ENCODE results near the gene ARHGEF16.

DNA sequence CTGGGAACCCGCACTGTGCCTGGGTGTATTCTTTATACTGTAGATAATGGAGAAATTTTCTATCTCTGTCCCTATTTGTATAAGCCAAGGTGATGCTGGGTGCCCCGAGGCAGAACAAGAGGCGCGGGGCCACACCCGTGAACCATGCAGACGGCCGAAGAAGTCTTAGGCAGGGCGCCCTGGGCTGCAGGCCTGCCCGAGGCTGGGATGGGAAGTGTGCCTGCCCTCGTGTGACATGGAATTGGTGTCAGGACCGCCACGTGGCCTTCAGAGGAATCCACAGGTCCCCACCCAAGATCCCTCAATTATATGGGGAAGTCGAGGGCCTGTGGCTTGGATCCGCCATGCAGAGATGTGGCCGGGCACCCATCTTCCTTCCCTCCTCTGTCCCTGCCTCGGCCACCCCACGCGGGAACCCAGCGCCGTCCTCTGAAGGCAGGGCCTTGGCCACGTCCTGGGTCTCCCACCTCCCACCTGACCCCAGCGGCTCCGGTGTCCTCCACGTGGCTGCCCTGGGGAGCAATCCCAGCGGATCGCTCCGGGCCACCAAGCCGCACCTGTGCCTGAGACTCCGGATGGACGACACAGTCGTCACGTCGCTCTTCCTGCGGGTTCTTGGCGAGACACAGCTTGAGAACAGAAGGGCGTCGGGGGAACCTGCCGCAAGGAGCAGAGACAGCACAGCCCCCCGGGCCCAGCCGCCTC, 19.9 kb upstream of the ARHGEF16 start:
- no peak for TF ChIP-seq YY1 (IDR thresholded peaks at IDR 0.05; ENCODE audit: low read depth)
- TF ChIP-seq, protein P1, sequence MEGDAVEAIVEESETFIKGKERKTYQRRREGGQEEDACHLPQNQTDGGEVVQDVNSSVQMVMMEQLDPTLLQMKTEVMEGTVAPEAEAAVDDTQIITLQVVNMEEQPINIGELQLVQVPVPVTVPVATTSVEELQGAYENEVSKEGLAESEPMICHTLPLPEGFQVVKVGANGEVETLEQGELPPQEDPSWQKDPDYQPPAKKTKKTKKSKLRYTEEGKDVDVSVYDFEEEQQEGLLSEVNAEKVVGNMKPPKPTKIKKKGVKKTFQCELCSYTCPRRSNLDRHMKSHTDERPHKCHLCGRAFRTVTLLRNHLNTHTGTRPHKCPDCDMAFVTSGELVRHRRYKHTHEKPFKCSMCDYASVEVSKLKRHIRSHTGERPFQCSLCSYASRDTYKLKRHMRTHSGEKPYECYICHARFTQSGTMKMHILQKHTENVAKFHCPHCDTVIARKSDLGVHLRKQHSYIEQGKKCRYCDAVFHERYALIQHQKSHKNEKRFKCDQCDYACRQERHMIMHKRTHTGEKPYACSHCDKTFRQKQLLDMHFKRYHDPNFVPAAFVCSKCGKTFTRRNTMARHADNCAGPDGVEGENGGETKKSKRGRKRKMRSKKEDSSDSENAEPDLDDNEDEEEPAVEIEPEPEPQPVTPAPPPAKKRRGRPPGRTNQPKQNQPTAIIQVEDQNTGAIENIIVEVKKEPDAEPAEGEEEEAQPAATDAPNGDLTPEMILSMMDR (IDR thresholded peaks at IDR 0.05) = no peak
- TF ChIP-seq POLR2AphosphoS5 (IDR thresholded peaks at IDR 0.05; ENCODE audit: low read depth, low read length) = no peak
- no peak for TF ChIP-seq SIN3A (IDR thresholded peaks at IDR 0.05; ENCODE audit: borderline replicate concordance, low read depth, low read length)
- TF ChIP-seq EP300 (IDR thresholded peaks at IDR 0.05; ENCODE audit: borderline replicate concordance in 1 of 2, low read depth in 1 of 2, low read length in 1 of 2) = no peak
- no peak for TF ChIP-seq RAD21 (IDR thresholded peaks at IDR 0.05; ENCODE audit: low read length)
- TF ChIP-seq, protein P2, sequence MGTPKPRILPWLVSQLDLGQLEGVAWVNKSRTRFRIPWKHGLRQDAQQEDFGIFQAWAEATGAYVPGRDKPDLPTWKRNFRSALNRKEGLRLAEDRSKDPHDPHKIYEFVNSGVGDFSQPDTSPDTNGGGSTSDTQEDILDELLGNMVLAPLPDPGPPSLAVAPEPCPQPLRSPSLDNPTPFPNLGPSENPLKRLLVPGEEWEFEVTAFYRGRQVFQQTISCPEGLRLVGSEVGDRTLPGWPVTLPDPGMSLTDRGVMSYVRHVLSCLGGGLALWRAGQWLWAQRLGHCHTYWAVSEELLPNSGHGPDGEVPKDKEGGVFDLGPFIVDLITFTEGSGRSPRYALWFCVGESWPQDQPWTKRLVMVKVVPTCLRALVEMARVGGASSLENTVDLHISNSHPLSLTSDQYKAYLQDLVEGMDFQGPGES (IDR thresholded peaks at IDR 0.05; ENCODE audit: low read depth, low read length) = no peak
- no peak for TF ChIP-seq JUND (IDR thresholded peaks at IDR 0.05)
- TF ChIP-seq SMC3 (IDR thresholded peaks at IDR 0.05; ENCODE audit: low read depth, low read length) = no peak
- TF ChIP-seq, protein P3, sequence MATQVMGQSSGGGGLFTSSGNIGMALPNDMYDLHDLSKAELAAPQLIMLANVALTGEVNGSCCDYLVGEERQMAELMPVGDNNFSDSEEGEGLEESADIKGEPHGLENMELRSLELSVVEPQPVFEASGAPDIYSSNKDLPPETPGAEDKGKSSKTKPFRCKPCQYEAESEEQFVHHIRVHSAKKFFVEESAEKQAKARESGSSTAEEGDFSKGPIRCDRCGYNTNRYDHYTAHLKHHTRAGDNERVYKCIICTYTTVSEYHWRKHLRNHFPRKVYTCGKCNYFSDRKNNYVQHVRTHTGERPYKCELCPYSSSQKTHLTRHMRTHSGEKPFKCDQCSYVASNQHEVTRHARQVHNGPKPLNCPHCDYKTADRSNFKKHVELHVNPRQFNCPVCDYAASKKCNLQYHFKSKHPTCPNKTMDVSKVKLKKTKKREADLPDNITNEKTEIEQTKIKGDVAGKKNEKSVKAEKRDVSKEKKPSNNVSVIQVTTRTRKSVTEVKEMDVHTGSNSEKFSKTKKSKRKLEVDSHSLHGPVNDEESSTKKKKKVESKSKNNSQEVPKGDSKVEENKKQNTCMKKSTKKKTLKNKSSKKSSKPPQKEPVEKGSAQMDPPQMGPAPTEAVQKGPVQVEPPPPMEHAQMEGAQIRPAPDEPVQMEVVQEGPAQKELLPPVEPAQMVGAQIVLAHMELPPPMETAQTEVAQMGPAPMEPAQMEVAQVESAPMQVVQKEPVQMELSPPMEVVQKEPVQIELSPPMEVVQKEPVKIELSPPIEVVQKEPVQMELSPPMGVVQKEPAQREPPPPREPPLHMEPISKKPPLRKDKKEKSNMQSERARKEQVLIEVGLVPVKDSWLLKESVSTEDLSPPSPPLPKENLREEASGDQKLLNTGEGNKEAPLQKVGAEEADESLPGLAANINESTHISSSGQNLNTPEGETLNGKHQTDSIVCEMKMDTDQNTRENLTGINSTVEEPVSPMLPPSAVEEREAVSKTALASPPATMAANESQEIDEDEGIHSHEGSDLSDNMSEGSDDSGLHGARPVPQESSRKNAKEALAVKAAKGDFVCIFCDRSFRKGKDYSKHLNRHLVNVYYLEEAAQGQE (IDR thresholded peaks at IDR 0.05; ENCODE audit: low read depth, low read length) = no peak
- no peak for TF ChIP-seq CHD2 (IDR thresholded peaks at IDR 0.05; ENCODE audit: low read length, partially characterized antibody)
- TF ChIP-seq, protein P4, sequence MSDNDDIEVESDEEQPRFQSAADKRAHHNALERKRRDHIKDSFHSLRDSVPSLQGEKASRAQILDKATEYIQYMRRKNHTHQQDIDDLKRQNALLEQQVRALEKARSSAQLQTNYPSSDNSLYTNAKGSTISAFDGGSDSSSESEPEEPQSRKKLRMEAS (IDR thresholded peaks at IDR 0.05; ENCODE audit: low read depth) = no peak

Measured in SK-N-SH (cell line).